ENCODE results near the gene EPYC.

- TF ChIP-seq, protein P1, sequence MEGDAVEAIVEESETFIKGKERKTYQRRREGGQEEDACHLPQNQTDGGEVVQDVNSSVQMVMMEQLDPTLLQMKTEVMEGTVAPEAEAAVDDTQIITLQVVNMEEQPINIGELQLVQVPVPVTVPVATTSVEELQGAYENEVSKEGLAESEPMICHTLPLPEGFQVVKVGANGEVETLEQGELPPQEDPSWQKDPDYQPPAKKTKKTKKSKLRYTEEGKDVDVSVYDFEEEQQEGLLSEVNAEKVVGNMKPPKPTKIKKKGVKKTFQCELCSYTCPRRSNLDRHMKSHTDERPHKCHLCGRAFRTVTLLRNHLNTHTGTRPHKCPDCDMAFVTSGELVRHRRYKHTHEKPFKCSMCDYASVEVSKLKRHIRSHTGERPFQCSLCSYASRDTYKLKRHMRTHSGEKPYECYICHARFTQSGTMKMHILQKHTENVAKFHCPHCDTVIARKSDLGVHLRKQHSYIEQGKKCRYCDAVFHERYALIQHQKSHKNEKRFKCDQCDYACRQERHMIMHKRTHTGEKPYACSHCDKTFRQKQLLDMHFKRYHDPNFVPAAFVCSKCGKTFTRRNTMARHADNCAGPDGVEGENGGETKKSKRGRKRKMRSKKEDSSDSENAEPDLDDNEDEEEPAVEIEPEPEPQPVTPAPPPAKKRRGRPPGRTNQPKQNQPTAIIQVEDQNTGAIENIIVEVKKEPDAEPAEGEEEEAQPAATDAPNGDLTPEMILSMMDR (IDR thresholded peaks at IDR 0.05) = no peak
- no peak for TF ChIP-seq POLR2A (IDR thresholded peaks at IDR 0.05)
Measured at GRCh38 chr12:90995010-90995409, 9.8 kb downstream of the EPYC start.
